ENCODE results near the gene ADORA3.

Gene ADORA3

DNA sequence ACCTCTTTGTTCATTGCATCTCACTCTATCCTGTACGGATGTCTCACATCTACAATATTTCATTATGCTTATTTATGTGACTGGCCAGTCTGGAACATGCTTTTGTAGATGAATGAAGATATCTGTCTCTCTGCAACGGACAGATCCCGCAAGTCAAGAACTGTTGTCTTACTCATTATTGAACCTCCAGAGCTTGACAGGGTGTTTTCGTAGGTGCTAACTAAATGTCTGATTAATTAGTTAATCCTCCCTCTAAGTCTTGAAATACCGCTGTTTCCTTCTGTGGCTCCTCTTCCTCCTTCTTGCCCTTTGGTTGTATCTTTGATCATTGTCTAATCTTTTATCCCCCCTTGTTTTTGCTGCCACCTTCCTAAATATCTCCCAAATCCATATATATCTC lies 32.8 kb downstream of the ADORA3 start:
- H3K4me3 ChIP-seq (ENCODE audit: low read length) = no peak overlapping the region
- TF ChIP-seq, protein P1, sequence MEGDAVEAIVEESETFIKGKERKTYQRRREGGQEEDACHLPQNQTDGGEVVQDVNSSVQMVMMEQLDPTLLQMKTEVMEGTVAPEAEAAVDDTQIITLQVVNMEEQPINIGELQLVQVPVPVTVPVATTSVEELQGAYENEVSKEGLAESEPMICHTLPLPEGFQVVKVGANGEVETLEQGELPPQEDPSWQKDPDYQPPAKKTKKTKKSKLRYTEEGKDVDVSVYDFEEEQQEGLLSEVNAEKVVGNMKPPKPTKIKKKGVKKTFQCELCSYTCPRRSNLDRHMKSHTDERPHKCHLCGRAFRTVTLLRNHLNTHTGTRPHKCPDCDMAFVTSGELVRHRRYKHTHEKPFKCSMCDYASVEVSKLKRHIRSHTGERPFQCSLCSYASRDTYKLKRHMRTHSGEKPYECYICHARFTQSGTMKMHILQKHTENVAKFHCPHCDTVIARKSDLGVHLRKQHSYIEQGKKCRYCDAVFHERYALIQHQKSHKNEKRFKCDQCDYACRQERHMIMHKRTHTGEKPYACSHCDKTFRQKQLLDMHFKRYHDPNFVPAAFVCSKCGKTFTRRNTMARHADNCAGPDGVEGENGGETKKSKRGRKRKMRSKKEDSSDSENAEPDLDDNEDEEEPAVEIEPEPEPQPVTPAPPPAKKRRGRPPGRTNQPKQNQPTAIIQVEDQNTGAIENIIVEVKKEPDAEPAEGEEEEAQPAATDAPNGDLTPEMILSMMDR (IDR thresholded peaks at IDR 0.05; ENCODE audit: insufficient read depth, low read depth, low read length, missing control alignments) = no peak
- DNase-seq (ENCODE audit: low read depth) = no peak

DNA sequence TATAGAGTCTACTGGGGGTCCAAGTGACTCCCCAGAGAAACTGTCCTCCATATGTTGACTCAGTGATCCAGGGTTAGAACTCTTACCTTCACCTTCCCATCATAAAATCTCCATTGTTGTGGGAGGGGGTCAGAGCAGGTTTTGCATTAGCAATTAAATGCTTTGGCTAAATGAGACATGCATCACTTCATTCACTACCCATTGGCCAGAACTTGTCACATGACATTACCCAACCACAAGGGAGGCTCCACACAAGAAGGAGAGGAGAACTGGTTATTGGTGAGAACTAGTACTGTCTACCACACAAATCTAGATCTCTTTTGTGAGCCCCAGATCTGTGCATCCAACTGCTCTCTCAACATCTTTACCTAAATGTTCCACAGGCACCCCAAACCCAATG lies 33.9 kb downstream of the ADORA3 start:
- no peak for DNase-seq (ENCODE audit: low read depth)
- TF ChIP-seq, protein P1 (IDR thresholded peaks at IDR 0.05; ENCODE audit: insufficient read depth, low read depth, low read length, missing control alignments) = no peak
- no peak overlapping the region for H3K4me3 ChIP-seq (ENCODE audit: low read length)

DNA sequence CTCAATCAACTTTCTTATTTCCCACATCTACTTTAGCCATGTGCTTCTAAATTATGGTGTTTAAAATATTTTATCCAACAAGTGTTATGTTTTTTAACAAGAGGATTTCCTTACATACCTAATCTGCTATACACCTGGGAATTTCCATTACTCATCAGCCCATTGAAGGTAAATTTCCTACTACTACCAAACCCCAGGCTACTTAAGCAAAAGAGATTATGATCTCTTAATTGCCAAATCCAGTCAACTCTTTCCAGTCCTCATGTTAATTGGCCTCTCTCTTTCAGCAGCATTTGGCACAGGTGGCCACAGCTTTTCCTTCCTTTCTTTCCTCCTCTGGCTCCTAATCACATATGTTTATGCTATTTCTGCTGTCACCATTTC lies 34.7 kb downstream of the ADORA3 start:
- no peak overlapping the region for H3K4me3 ChIP-seq (ENCODE audit: low read length)
- TF ChIP-seq, protein P1 (IDR thresholded peaks at IDR 0.05; ENCODE audit: insufficient read depth, low read depth, low read length, missing control alignments) = no peak
- peak; percentile 48 for DNase-seq (ENCODE audit: low read depth)

DNA sequence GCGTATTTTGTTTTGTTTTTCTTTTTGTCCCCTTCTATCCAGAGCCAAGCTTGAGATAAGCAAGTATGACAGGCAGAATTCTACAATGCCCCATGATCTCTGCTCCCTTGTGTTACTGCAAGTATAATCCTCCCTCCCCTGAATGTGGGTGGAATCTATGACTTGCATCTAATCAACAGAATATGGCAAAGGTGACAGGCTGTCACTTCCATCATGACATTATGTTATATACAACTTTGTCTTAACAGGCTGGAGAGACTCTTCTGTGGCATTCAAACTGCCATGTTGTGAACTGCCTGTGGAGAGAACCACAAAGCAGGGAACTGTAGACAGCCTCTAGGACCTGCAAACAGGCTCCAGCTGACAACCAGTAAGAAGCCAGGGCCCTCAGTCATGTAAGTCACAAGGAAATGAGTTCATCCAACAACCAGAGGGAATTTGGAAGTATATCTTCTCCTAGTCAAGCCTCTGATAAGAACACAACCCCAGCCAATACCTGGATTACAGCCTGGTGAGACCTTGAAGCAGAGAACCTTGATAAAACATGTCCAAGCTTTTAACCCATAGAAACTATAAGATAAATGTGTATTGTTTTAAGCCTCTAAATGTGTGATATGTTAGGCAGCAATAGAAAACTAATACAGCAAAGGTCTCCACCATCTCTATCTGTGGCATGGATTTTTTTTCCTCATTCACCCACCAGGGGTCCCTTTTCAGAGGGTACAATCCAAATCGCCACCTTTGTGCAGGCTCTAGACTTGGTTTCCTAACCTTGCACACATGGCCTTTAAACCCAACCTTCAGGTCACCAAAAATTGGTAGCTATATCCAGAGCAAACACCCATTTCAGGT lies 35.3 kb downstream of the ADORA3 start:
- DNase-seq (ENCODE audit: low read depth) = no peak
- TF ChIP-seq, protein P1 (IDR thresholded peaks at IDR 0.05; ENCODE audit: insufficient read depth, low read depth, low read length, missing control alignments) = no peak
- no peak overlapping the region for H3K4me3 ChIP-seq (ENCODE audit: low read length)

DNA sequence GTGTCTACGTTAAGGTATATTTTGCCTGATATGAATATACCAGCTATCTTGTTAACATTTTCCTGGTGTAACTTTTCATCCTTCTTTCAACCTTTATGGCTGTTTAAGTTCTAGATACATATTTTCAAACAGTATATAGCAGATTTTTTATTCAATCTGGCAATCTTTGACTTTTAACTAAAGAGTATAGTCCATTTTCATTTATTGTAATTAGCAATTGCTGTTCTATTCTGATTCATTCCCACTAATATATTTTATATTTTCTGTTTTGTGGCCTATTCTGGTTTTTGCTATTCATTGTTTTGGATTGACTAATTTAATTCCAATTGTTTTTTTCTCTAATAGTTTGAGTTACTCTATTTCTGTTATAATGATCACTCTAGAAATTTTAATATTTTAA lies 37.0 kb downstream of the ADORA3 start:
- TF ChIP-seq, protein P1 (IDR thresholded peaks at IDR 0.05; ENCODE audit: insufficient read depth, low read depth, low read length, missing control alignments) = no peak
- H3K4me3 ChIP-seq (ENCODE audit: low read length) = no peak overlapping the region
- no peak for DNase-seq (ENCODE audit: low read depth)

DNA sequence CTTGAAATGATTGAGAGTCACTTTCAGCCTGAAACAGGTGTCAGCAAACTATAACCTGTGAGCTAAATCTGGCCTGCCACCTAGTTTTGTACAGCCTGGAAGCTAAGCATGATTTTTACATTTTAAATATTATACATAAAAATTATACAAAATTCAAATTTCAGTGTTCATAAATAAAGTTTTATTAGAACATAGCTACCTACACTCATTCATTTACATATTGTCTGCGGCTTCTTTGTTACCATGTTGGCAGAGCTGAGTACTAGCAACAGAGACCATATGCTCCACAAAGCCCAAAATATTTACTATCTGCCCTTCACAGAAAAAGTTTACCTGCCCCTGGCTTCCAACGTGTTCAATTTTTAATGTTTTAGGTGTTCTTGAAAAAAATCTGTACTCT lies 37.7 kb downstream of the ADORA3 start:
- DNase-seq (ENCODE audit: low read depth) = no peak
- no peak overlapping the region for H3K4me3 ChIP-seq (ENCODE audit: low read length)
- TF ChIP-seq, protein P1 (IDR thresholded peaks at IDR 0.05; ENCODE audit: insufficient read depth, low read depth, low read length, missing control alignments) = no peak

All from epithelial cell of esophagus (primary cell).